Measurements from ENCODE around the gene ACVR1C.

DNA sequence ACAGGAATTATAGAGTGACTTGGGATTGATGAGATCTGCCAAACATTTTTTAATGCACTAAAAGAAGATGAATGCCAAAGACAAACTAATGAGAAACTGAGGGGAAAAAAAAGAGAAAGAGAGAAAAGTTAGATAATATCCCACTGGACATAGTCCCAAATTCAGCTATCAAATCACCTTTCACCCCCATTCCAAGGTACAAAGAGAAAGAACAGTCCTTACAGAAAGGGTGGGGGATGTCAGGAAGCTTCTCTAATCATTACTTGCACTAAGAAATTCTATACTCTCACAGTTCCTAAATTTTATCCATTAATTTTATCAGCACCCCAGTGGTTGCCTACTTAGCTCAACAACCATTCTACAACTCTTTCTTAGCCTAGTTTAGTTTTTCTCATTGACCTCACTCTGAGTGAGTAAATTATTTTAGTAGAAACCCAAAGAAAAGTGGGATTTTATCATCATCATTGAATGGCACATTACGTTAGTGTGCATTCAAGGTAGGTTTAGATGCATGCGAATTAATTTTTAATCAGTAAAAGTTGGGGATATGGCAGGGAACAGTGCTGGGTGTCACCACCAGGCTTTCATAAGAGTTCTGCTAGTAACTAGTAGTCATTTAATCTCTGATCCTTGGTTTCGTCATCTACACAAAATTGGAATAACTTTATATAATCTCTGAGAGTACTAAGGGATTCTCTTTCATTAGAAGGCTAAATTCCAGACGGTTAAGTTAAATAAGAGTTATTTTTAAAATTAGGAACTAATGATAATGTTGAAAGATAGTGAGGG is 99.5 kb downstream of the ACVR1C start:
- TF ChIP-seq, protein P1, sequence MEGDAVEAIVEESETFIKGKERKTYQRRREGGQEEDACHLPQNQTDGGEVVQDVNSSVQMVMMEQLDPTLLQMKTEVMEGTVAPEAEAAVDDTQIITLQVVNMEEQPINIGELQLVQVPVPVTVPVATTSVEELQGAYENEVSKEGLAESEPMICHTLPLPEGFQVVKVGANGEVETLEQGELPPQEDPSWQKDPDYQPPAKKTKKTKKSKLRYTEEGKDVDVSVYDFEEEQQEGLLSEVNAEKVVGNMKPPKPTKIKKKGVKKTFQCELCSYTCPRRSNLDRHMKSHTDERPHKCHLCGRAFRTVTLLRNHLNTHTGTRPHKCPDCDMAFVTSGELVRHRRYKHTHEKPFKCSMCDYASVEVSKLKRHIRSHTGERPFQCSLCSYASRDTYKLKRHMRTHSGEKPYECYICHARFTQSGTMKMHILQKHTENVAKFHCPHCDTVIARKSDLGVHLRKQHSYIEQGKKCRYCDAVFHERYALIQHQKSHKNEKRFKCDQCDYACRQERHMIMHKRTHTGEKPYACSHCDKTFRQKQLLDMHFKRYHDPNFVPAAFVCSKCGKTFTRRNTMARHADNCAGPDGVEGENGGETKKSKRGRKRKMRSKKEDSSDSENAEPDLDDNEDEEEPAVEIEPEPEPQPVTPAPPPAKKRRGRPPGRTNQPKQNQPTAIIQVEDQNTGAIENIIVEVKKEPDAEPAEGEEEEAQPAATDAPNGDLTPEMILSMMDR (IDR thresholded peaks at IDR 0.05; ENCODE audit: low read depth, low read length) = no peak
- no peak for TF ChIP-seq POLR2A (IDR thresholded peaks at IDR 0.05; ENCODE audit: extremely low read depth, insufficient read length)
- TF ChIP-seq MYC (IDR thresholded peaks at IDR 0.05; ENCODE audit: low read depth, low read length) = no peak
- TF ChIP-seq, protein P2, sequence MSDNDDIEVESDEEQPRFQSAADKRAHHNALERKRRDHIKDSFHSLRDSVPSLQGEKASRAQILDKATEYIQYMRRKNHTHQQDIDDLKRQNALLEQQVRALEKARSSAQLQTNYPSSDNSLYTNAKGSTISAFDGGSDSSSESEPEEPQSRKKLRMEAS (IDR thresholded peaks at IDR 0.05; ENCODE audit: low read depth, low read length) = no peak

All from NB4 (cell line).